Measurements from ENCODE around the gene TUBB.
A peak's percentile ranks its signal among the peaks of the same experiment; 100 is the strongest.

Gene TUBB

GRCh38 chr6:30696432-30696831 is 23.7 kb upstream of the TUBB start:
- TF ChIP-seq ZNF274 (IDR thresholded peaks at IDR 0.05; ENCODE audit: low read depth, low read length): no peak
- H3K4me3 ChIP-seq (ENCODE audit: low read length): no peak overlapping the region

GRCh38 chr6:30700340-30700739 is 19.8 kb upstream of the TUBB start:
- H3K4me3 ChIP-seq (ENCODE audit: low read length): no peak overlapping the region
- TF ChIP-seq ZNF274 (IDR thresholded peaks at IDR 0.05; ENCODE audit: low read depth, low read length): no peak

GRCh38 chr6:30703011-30703410 is 17.1 kb upstream of the TUBB start:
- no peak for TF ChIP-seq ZNF274 (IDR thresholded peaks at IDR 0.05; ENCODE audit: low read depth, low read length)
- H3K4me3 ChIP-seq (ENCODE audit: low read length): no peak overlapping the region

- no peak for TF ChIP-seq ZNF274 (IDR thresholded peaks at IDR 0.05; ENCODE audit: low read depth, low read length)
- H3K4me3 ChIP-seq (ENCODE audit: low read length): no peak overlapping the region
These were observed 16.3 kb upstream of the TUBB start for GRCh38 chr6:30703821-30704220.

- no peak overlapping the region for H3K4me3 ChIP-seq (ENCODE audit: low read length)
- no peak for TF ChIP-seq ZNF274 (IDR thresholded peaks at IDR 0.05; ENCODE audit: low read depth, low read length)
These were observed 14.5 kb upstream of the TUBB start for GRCh38 chr6:30705620-30706019.

DNA sequence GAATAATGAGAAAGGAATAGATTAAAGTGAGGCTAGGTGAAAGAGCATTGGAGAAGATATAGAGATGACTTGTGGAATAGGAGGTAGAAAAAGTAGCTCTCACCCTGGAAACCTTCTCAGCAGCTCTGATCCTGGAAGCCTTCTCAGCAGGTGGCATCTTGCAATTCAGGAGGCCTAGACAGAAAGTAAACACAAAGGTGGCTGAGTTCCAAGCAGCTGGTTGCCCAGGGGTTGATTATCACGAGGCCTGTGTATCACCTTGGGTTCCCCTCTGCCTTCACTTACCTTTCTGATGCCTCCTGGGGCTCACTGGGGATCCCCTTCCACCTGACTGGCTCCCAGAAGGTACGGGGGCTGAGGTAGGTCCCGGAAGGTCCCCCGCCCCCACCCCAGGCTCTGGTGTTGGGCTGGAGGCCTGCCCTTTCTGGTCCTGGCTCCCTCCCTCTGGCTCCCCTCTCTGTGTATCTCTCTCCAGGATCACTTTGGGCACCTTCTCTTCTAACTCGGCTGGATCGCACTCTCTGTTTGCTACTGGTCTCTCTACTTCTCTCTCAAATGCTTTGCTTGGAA is 12.8 kb upstream of the TUBB start:
- no peak for TF ChIP-seq ZNF274 (IDR thresholded peaks at IDR 0.05; ENCODE audit: low read depth, low read length)
- no peak overlapping the region for H3K4me3 ChIP-seq (ENCODE audit: low read length)

- TF ChIP-seq ZNF274 (IDR thresholded peaks at IDR 0.05; ENCODE audit: low read depth, low read length): no peak
- no peak overlapping the region for H3K4me3 ChIP-seq (ENCODE audit: low read length)
These were observed 10.9 kb upstream of the TUBB start for GRCh38 chr6:30709101-30709868.

DNA sequence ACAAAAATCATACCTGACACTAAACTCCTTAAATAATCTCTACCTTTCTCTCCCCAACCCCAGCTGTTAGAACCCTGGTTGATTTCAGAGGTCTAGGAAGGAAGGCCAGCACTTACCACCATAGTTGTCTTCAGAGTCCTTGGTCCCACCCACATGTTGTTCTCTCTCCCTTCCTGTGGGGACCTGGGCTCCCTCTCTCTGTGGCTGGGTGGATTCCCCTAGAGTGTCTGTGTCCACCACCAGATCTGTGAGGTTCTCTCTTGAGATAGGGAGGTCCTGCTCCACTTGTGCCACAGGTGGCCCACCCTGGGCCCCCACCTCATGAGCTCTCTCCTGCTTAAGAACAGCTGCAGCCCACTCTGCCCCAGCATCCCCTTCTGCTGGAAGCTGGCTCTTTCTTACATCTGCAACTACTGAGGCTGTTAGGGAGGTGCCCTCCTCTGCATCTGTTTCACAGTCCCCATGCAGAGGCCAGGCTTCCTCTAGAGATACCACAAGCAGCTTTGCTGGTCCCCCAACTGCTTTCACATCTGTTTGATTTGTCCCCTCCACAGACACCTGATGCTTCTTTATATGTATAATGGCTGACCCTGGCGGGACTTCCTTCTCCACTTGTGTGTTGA is 8.3 kb upstream of the TUBB start:
- no peak overlapping the region for H3K4me3 ChIP-seq (ENCODE audit: low read length)
- no peak for TF ChIP-seq ZNF274 (IDR thresholded peaks at IDR 0.05; ENCODE audit: low read depth, low read length)

DNA sequence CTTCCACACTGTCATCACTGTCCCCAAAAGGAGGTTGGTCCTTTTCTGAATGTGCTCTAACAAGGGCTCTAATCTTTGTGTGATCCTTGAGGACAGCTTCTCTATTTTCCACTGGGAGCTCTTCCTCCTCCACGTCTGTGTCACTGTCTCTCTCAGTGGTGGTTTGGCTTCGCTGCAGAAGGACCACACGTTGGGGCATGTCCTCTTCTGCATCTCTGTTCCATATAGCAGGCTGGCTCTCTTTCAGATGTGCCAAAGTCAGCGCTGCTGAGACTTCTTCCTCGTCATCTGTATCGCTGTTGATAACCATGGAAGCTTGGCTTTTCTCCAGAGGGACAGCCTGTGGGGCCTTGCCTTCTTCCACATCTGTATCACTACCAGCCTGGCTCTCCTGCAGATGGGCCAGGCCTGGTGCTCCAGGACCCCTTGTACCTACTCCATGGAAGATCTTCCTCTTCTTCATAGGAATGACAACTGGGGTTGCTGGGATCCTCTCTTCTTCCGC is 7.7 kb upstream of the TUBB start:
- no peak for TF ChIP-seq ZNF274 (IDR thresholded peaks at IDR 0.05; ENCODE audit: low read depth, low read length)
- no peak overlapping the region for H3K4me3 ChIP-seq (ENCODE audit: low read length)

DNA sequence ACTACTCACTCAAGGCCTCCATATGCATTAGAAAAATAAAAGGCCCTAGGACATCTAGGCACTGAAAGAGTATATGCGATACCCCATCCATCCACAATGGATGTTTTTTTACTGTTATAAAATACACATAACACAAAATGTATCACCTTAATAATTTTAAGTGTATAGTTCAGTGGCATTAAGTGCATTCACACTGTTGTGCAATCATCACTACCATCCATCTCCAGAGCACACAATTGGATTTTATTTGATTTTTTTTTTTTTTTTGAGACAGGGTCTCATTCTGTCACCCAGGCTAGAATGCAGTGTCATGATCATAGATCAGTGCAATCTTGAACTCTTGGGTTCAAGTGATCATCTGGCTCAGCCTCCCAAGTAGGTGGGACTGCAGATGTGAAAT is 5.9 kb upstream of the TUBB start:
- no peak overlapping the region for H3K4me3 ChIP-seq (ENCODE audit: low read length)
- no peak for TF ChIP-seq ZNF274 (IDR thresholded peaks at IDR 0.05; ENCODE audit: low read depth, low read length)

DNA sequence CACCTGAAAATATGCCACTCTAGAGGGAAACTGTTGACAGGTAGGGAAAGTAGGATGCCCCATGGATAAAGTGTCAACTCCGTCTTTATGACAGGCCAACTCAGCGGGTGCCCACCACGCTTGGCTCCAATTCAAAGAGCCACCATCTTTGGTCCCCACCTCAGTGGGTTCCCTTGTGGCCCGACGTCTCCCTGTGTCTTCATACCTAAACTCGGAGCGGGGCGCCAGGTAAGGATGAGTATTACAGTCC is 3.3 kb upstream of the TUBB start:
- H3K4me3 ChIP-seq (ENCODE audit: low read length): peak overlapping the region; percentile 83
- TF ChIP-seq ZNF274 (IDR thresholded peaks at IDR 0.05; ENCODE audit: low read depth, low read length): no peak

GRCh38 chr6:30717129-30717844 is 2.9 kb upstream of the TUBB start, which contains the start of gene MDC1:
TSS of gene MDC1 (minus strand) at chr6:30717281. CDS start at chr6:30715175, 2,106 bp downstream.
- TF ChIP-seq ZNF274 (IDR thresholded peaks at IDR 0.05; ENCODE audit: low read depth, low read length): no peak
- H3K4me3 ChIP-seq (ENCODE audit: low read length): peak within 1 kb of the TSS; percentile 83

DNA sequence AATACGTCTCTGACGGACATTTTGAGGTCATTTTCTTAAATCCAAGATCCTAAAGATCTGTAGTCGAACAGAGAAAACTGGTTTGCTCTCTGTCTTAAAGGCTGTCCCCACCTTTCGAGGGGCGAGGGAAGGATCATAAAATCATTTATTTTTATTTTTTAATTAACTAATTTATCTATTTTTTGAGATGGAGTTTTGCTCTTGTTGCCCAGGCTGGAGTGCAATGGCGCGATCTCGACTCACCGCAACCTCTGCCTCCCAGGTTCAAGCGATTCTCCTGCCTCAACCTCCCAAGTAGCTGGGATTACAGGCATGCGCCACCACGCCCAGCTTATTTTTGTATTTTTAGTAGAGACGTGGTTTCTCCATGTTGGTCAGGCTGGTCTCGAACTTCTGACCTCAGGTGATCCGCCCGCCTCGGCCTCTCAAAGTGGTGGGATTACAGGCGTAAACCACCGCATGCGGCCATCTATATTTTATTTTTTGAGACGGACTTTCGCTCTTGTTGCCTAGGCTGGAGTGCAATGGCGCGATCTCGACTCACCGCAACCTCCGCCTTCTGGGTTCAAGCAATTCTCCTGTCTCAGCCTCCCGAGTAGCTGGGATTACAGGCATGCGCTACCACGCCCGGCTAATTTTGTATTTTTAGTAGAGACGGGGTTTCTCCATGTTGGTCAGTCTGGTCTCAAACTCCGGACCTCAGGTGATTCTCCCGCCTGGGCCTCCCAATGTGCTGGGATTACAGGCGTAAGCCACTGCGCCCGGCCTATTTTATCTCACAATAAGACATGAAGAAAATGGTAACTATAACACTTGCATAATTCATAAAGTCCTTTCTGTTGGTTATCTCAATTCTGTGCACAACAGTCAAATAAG is 2.1 kb upstream of the TUBB start:
- peak overlapping the region; percentile 68 for H3K4me3 ChIP-seq (ENCODE audit: low read length)

DNA sequence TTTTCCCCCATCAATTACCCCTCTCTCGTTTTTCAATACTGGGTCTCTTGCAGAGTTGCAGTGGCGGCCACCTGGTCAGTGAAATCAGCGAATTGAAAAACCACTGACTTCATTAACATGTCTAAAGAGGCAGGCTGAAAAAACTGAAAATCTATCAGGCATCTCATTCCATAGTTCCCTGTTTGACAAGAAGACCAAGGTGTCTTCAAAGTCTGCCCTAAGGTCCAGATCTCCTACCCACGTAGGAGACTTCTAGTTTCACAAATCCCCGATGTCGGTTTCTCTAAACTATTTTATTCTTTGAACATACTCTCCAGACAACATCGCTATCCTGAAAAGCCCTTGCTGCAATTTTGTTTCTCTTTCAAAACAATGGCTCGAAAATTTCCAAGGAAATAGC is 796 bp upstream of the TUBB start:
- TF ChIP-seq ZNF274 (IDR thresholded peaks at IDR 0.05; ENCODE audit: low read depth, low read length): no peak
- H3K4me3 ChIP-seq (ENCODE audit: low read length): peak overlapping the region; percentile 95

All from GM08714 (cell line).